H1 (cell line): Measurements from ENCODE around the gene PARD3. TPM values are rescaled to one million over a fixed set of nuclear protein-coding genes. Genes with fewer than 3 reads are reported as not detected.

Experiments
- EGR1 ChIP-seq: IDR thresholded peaks from 2 replicates; pipeline ENCODE4 v1.6.1; 2011; ENCODE audit warnings: low read depth, low read length, borderline replicate concordance
- POLR2A ChIP-seq, 2 experiments: IDR thresholded peaks; 1 replicate in 1 of 2; 2 replicates in 1 of 2; pipeline ENCODE4 v1.6.1; 2011; ENCODE audit warnings: low read depth in 2 of 2, low read length in 2 of 2, mild to moderate bottlenecking in 2 of 2; ENCODE audit errors: control extremely low read depth in 1 of 2
- RNF2 ChIP-seq: fragments of 200-900, 300-1000 bp; sonication (generic); IDR thresholded peaks from 2 replicates; pipeline ENCODE4 v1.7.1; 2016; ENCODE audit warnings: borderline replicate concordance, low read depth, mild to moderate bottlenecking, antibody characterized with exemption, low read length; ENCODE audit not compliant: poor library complexity, severe bottlenecking; ENCODE audit errors: missing control alignments
- YY1 ChIP-seq: IDR thresholded peaks from 2 replicates; pipeline ENCODE4 v1.6.1; 2011; ENCODE audit warnings: low read depth, mild to moderate bottlenecking, low read length
- polyA plus RNA-seq, 7 experiments: library from polyadenylated mRNA; depleted of rRNA in 3 of 7; stranded (reverse) in 5 of 7; unstranded in 2 of 7; fragments of >200 nt in 5 of 7; fragments of 200-250 nt in 2 of 7; gene quantifications; 1 replicate in 5 of 7; 2 replicates in 1 of 7; 4 replicates in 1 of 7; pipeline versions ENCODE4 v1.2.1 to v1.2.3, GENCODE V29; 2011 to 2013; ENCODE audit warnings: missing spikeins in 2 of 7, mixed read lengths in 2 of 7
- total RNA-seq: library from RNA; stranded (reverse); fragmentation: NEBNext Ultra II Directional; extraction: Animal tissue kit (Norgen Biotek cat#: 25700); gene quantifications from 2 replicates; pipeline ENCODE4 v1.2.1, GENCODE V29; 2021

PARD3 gene
- total and polyA plus RNA-seq, 2 of the 8 experiments (the other 6 are each of a cell fraction or from before 2014, with no cell fraction given), result 19.7 to 49.1 TPM

DNA sequence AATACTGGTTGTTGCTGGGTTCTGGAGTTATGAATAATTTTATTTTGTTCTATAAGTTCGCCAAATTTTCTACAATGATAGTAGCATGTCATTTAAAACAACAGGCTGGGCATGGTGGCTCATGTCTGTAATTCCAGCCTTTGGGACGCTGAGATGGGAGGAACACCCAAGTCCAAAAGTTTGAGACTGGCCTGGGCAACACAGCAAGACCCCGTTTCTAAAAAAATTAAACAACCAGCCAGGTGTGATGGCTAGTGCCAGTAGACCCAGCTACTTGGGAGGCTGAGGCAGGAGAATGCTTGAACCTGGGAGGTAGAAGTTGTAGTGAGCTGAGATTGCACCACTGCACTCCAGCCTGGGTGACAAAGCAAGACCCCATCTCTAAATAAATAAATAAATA is 347.7 kb downstream of the PARD3 start (continued):
- TF ChIP-seq EGR1 (no peak), POLR2A (IDR thresholded peaks at IDR 0.05; ENCODE audit: control extremely low read depth in 1 of 2, low read depth in 2 of 2, low read length in 2 of 2) (no peak), RNF2 (no peak), YY1 (no peak)
